HG03439 (cell line): ENCODE measurements around the gene KIF4A.
A peak's percentile ranks its signal among the peaks of the same experiment; 100 is the strongest.
"Not testable (repeated sequence)": the region's sequence is repeated elsewhere in the genome, so short reads cannot be mapped to it uniquely, and the experiment has no call there.

ENCODE experiments used
- ATAC-seq: cut with Tn5 transposase; IDR thresholded peaks from one replicate; pipeline ENCODE4 v1.9.1; 2021; ENCODE audit warnings: mild to moderate bottlenecking, moderate library complexity; ENCODE audit not compliant: unreplicated experiment

The KIF4A gene, protein sequence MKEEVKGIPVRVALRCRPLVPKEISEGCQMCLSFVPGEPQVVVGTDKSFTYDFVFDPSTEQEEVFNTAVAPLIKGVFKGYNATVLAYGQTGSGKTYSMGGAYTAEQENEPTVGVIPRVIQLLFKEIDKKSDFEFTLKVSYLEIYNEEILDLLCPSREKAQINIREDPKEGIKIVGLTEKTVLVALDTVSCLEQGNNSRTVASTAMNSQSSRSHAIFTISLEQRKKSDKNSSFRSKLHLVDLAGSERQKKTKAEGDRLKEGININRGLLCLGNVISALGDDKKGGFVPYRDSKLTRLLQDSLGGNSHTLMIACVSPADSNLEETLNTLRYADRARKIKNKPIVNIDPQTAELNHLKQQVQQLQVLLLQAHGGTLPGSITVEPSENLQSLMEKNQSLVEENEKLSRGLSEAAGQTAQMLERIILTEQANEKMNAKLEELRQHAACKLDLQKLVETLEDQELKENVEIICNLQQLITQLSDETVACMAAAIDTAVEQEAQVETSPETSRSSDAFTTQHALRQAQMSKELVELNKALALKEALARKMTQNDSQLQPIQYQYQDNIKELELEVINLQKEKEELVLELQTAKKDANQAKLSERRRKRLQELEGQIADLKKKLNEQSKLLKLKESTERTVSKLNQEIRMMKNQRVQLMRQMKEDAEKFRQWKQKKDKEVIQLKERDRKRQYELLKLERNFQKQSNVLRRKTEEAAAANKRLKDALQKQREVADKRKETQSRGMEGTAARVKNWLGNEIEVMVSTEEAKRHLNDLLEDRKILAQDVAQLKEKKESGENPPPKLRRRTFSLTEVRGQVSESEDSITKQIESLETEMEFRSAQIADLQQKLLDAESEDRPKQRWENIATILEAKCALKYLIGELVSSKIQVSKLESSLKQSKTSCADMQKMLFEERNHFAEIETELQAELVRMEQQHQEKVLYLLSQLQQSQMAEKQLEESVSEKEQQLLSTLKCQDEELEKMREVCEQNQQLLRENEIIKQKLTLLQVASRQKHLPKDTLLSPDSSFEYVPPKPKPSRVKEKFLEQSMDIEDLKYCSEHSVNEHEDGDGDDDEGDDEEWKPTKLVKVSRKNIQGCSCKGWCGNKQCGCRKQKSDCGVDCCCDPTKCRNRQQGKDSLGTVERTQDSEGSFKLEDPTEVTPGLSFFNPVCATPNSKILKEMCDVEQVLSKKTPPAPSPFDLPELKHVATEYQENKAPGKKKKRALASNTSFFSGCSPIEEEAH

DNA sequence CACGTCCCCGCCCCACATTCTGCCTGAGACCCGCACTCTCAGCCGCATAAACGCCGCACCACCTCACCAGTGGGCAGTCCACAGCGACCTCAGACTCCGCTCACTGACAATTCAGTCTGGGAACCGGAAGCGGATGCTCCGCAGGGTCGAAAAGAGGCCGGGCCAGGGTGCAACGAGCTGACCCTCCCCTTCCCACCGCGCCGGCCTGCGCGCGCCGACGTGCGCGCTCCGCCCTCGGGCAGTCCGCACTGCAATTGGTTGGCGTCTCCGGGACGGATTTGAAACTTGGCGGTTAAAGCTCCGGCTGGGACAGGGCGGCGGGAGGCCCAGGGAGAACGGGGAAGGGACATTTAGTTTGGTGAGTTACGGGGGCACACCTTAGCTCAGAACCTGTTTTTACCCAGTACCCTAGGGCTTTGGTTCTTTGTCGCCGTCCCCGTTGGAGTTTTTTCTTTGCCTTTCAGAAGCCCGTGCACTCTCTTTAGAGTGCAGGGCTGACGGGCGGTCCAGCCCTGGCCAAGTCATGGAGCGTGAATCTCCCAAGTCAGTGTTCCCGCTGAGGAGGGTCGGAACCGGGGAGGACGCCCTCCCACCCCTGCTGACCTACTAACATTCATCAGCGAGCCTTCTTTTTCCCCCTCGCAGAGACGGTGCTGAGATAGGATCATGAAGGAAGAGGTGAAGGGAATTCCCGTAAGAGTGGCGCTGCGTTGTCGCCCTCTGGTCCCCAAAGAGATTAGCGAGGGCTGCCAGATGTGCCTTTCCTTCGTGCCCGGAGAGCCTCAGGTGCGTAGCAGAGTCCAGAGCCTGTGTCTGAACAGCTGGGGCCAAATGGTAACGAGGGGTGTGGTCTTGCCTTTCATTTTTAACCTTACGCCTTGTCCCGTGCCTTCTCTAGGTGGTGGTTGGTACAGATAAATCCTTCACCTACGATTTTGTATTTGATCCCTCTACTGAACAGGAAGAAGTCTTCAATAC is at the start of gene KIF4A, which contains the start of gene PDZD11:
Gene KIF4A (plus strand): TSS at position 312 of the 978 bp plus-strand sequence. CDS start 355 bp downstream, at position 667.
Gene PDZD11 (minus strand): TSS at position 135 of the 978 bp plus-strand sequence. CDS start 586 bp downstream, outside the sequence.
- ATAC-seq: peak; percentile 95

DNA sequence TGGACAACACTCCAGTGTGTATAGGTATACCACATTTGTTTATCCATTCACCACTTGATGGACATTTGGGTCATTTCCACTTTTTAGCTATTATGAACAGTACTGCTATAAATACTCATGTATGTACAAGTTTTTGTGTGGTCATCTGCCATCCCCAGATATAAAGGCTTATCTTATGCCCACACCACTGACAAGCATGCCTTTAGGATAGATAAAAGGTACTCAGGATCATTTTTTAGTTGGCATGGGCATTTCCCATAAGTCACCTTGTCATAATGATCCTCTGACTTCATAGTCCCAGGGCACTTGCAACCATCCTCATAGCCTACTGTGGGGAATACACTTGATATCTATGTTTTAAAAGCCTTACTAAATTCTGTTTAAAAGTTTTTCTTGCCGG is 49.2 kb upstream of the KIF4A start:
- no peak for ATAC-seq

DNA sequence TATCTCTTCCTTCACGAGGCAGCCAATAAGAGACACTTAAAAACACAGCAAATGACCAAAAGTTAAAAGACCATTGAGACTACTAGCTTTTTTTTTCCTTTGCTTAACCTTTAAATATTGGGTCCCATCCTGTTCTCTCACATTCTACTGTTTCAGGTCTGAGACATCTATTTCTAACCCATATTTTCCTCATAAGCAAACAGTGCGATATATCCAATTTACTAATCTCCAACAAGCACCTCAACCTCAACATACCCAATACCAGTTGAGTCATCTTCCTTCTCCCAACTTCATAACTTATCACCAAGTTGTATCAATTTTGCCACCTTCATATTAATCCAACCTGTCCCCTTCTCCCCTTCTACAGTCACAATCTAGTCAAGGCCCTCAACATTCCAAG is 48.4 kb upstream of the KIF4A start:
- no peak for ATAC-seq

DNA sequence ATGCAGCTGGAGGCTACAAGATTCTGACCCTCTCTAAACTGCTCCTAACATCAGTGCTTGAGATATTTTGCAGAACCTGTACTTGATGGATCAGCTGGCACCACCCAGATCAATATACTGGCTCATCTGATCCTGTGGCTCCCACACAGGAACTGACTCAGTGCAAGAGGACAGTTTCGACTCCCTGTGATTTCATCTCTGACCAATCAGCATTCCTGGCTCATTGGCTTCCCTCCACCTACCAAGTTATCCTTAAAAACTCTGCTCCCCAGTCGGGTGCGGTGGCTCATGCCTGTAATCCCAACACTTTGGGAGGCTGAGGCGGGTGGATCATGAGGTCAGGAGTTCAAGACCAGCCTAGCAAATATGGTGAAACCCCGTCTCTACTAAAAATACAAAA is 46.3 kb upstream of the KIF4A start:
- not testable (repeated sequence) for ATAC-seq

DNA sequence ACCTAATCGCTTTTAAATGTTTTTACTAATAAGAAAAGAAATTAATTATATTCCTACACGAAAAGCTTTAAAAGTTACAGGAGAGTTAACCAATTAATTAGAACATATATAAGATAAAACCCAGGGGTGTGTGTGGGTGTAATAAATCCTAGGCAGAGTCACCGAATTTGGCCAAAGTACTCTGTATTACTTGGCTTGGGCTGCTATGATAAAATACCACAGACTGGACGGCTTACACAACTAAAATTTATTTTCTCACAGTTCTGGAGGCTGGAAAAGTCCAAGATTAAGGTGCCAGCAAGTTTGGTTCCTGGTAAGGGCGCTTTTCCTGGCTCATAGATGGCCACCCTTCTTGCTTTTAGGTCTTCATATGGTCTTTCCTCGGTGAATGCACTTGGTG is 45.0 kb upstream of the KIF4A start:
- no peak for ATAC-seq

DNA sequence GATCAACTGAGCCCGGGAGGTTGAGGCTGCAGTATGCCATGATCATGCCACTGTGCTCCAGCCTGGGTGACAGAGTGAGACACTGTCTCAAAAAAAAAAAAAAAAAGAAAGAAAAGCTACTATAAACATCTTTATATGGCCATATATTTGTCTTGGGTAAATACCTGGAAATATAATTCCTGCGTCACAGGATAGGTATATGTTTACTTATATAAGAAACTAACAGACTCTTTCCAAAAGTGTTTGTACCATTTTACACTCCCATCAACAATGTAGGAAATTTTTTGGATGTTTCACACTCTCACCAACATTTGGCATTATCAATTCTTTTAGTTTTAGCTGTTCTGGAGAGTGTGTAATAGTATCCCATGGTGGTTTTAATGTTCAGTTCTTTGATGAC is 42.7 kb upstream of the KIF4A start:
- no peak for ATAC-seq

DNA sequence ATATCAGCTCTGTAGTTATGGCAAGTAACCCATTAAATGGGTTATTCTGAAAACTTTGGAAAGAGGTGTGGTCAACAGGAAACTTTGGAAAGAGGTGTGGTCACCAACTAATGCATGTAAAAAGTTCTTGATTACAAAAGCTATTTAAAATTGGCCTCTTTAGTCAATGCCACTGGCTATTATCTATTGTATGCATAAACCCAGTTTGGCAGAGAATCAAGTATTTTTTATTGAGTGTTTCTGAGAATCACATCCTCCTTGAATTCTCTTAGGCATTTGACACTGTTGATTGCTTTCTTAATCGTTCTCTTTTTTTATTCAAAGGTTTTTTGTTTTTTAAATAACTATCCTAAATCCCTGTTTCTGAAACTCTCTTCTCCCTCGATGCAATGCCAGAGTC is 37.4 kb upstream of the KIF4A start:
- ATAC-seq: no peak

DNA sequence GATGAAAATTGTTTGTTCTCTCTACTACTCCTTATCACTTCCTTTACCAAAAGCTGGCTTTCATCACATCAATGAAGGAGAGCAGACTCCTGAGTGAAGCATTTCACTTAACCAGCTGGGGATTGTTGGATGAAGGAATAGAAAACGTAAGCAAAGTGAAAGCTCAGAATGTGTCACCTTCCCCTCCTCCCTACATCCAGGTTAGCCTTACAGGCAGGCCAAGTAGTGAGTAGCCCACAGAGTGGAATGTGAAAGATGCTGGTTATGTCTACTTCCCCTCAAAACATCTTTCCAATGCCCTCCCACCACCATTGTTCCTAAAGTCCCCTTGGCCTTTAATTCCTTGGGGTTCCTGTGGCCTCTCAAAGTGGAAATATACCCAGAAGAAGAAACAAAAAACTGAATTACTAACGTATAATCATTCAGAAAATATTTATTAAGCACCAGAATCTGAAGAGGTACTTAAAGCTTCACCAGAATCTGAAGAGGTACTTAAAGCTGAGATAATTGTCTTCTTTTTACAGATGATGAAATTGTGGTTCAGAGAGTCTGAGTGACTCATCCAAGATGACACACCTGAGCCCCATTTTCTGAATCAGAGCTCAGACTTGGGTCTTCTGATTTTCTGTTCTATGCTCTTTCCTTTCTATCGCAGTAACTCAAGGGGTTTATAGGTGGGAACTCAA is 36.4 kb upstream of the KIF4A start:
- ATAC-seq: no peak

DNA sequence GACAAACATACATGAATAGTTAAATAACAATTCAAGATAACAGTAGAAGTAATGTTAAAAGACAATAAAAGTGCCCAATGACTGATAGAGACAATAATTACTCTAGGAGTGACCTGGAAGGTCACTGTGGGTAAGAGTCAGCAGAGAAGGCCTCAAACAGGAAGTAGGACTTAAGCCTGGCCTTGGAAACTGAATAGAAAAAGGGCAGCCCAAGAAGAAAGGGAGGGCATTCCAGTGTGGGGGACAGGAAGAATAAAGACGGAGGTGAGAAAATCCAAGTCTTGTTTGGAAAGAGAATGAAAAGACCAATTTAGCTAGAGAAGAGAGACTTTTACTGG is 35.9 kb upstream of the KIF4A start:
- ATAC-seq: no peak

DNA sequence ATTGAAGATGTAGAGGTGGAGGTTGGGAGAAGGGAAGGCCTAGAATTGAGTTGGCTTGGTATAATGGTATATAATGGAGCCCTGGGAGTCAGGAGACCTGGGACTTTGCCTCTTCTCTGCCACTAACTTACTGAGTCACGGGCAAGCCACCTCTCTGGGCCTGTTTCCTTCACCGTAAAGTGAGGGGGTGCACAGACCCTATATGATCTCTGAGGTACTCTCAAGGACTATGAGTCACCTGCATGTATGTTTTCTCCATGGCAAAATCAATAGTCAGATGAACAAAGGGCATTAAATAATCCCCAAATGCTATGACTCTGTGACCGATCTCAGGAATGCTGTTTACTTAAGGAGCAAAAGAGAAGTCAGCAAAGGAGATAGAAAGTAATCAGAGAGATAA is 35.0 kb upstream of the KIF4A start:
- no peak for ATAC-seq

DNA sequence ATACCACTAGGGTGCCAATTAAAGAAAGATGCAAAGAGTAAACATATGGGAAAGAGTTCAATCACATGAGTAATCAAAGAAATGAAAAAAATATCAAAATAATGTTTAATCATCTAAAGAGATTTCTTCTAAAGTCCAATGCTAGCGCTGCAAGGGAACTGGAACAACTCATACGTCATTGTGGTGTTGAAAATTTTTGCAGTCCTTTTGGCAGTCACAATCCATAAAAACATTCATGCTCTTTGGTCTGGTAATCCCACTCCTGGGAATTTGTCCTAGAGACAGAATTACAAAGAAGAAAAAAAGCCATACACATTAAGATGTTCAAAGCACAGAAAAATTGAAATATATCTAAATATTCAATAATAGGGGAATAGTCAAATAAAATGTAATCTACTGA is 34.5 kb upstream of the KIF4A start:
- no peak for ATAC-seq

DNA sequence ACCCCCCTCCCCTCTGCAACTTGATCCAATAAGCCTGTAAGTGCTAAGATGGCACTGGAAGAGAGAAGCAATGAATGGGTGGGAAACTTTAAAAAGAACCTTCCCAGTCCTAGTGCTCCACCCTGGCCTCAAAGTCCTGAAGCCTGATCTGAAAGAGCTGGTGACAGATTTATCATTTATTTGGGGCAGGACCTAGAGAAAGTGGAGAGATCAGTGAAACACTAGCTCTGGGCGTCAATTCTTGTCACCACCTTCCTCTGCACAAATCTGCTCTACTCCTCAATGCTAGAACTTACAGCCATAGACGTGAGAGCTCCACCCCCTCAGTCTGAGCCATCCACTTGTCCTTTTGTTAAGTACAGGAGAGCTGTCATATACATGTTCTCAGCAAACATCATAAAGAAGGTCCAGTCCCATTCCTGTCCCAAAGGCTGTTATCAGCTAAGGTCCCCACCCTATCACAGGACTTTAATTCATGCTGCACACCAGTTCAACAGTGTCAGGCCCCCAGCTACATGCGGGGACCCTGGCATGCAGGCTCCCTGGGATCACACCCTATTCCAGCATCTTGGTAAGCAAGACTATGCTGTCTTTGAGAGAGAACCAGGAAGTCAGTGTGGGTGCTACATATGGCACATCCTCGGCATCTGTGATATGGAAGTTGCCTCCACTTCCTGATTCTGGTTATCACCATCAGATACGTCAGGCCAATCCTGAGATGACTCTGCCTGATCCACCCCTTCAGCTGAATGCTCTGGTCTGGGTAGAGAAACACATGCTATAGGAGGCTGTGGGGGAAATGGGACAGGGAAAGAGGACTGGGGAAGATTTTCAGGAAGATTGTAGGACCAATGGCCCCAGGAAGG is 32.2 kb upstream of the KIF4A start:
- no peak for ATAC-seq

DNA sequence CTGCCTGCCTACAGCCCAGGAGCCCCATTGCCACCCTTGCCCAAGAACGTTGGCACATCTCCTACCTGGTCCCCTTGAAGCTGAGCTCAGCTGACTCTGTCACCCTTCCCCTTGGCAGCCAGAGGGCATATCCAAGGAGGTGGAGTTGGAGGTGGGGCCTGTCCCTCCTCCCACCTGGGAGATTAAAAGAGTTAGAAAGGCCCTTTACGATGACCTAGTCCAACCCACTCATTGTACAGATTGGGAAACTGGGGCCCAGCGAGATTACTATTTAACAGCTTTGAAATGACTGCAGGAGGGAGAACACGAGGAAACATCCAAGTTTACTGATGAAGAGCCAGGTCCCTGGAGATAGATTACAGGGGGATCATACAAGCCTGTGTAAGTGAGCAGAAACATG is 29.8 kb upstream of the KIF4A start, which contains the start of gene P2RY4:
Gene P2RY4 (minus strand): TSS at position 101 of the 400 bp plus-strand sequence. CDS start 580 bp downstream, outside the sequence.
- no peak for ATAC-seq

DNA sequence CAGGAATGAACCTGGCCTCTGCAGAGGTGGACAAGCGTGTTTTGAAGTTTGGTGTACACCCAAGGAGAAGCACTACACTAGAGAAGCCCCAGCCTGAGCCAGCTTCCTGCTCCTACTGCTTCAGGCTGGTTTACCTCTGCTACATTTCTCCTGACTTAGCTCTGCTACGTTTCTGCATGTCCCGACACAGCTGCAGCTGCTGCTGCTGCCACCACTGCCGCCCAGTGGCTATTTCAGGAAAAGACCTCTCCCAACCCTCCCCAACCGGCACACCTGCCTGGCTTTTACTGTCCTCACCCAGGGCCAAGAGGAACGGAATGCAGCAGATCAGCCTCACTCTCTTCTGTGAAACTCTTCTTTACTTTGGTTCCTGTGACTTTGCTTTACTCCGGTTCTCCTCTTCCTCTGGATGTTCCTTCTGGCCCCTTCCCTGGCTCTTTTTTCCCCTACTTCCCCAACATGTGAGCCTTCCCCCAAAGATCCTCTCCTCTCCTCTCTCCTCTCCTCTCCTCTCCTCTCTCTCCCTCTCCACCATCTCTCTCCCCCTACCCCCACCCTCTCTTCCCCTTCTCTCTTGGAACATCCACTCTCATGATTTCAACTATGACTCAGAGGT is 26.8 kb upstream of the KIF4A start:
- ATAC-seq: peak; percentile 58

DNA sequence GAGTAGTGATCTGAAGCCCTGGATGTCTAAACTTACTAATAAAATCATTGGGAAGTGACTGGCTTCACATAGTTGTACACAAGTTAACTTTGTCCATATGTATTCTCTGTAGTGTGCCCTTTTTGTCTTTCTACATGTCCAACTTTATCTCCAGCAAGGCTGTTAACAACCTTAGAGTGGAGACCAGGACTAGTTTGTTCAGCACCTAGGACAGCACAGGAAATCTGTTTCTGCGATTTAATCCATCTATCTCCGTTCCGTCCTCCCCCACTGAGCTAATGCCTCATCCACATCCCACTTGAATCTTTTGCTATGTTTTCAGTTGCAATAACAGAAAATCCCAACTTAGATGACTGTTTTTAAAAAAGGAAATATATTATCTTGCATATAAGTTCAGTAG is 25.1 kb upstream of the KIF4A start:
- no peak for ATAC-seq

DNA sequence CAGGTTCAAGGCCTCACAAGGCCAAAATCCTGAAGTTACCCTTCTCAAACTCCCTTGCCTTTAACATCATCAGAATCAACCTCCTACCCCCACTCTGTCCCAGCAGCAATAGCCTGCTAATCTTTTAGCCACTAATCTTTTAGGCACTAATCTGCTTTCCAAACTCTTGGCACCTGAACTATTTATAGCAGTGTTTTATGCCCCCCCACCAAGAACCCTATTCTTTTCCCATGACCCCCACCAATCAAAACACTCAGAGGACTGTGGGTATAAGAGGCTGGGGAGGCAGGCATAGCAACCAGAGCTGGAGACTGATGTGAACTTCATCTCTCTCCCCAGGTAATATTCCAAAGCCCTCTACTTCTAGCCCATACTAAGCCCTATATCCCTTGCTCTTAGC is 21.9 kb upstream of the KIF4A start, which contains the start of gene ARR3:
Gene ARR3 (plus strand): TSS at position 301 of the 400 bp plus-strand sequence. CDS start 1,052 bp downstream, outside the sequence.
- no peak for ATAC-seq

DNA sequence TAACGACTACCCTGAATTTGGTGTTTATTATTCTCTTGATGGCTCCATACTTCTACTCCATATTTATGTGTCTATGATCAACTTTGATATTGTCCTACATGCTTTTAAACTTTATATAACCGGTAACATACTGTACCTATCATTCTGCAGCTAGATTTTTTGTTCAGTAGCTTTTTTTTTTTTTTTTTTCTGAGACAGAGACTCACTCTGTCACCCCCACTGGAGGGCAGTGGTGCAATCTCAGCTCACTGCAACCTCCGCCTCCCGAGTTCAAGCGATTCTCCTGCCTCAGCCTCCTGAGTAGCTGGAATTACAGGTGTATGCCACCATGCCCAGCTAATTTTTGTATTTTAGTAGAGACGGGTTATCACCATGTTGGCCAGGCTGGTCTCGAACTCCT is 15.9 kb upstream of the KIF4A start:
- ATAC-seq: not testable (repeated sequence)

DNA sequence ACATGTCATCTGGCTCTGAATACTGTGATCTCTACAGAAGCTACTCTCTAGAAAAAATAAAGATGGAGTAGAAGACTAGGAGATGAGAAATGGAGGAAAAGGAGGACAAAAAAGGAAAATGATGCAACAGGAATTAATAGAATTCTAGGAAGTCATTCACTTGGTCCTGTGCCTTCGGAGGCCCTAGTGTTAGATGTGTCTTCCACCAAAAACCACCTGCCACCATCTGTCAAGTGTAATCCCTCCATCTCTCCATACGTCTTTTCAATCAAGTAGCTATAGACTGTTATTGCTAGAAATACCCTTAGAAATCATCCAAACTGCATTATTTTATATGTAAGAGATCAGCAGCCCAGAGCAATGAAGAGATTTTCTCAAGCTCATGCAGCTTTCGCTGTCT is 10.8 kb upstream of the KIF4A start:
- no peak for ATAC-seq
